Activated CD4-positive, alpha-beta T cell treated with anti-CD3 and anti-CD28 coated beads, Interleukin-2, amount 50 U/mL, for 4 hours (primary cell): Measurements from ENCODE around the gene FHIT.

Experiments
- DNase-seq, 2 experiments: peaks; one replicate each; pipeline ENCODE4 v3.0.0-alpha.2; 2020

FHIT gene

DNA sequence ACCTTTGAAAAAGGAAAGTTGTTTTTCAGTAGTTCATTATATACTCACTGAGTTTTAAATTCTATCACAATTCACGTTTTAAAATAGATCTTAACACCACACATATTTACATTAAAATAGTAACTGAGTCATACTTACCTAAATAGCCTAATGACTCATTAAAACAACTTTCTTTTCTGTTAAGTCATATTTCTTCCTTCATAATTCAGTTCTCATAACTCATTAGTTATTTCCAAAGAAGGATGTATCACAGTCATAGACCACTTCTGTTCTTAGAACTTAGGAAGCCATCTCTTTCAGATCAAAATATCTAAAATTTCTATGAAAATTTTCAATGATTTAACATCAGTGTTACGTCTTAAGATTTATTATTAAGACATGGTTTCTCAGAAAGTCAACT is 885.9 kb downstream of the FHIT start:
- DNase-seq = no peak

DNA sequence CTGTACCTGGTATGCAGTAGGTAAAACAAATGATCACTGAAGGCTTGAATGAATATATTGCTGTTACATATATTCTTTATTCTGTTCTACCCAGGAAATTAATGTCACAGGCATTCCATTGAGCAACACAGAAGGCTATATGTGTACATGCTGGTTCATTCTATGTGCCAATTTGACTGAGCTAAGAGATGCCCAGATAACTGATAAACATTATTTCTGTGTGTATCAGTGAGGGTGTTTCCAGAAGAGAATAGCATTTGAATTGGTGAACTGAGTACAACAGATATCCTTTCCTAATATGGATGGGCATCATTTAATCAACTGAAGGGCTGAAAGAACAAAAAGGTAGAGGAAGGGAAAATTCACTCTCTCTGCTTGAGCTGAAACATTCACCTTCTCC is 886.8 kb downstream of the FHIT start:
- no peak for DNase-seq

DNA sequence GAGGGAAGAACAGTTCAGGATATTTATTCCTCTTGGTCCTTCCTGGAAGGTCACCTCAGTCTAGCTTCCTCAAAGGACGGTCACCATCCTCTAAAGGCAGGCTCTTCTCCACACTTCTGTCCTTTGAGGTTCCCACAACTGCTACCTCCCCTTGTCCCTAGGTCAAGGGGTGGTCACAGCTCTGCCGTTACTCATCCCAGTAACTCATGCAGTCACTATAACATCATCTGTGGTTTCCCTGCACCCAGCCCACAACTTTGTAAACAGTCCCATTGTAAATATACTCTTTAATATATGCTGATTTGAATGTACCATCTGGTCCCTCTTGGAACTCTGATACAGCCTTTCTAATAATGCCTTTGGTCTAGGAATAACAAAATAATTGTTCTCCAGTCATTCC is 887.4 kb downstream of the FHIT start:
- DNase-seq = no peak

DNA sequence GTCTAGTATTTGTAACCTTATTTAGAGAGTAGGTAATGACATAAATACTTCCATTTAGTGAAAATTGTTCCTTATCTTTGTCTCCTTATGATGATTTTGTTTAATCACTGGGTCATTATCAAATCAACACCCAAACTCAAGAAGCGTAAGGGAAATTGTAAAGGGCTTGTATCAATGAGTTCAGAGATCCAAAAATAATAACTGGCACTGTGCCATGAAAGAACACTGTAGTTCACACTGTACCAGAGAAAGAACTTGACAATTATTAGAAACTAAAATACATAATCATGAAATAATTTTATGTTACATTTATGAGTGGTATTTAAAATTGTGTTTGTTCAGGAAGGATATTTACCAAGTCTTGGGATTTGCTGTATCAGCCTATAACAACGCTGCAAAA is 895.4 kb downstream of the FHIT start:
- DNase-seq = no peak

DNA sequence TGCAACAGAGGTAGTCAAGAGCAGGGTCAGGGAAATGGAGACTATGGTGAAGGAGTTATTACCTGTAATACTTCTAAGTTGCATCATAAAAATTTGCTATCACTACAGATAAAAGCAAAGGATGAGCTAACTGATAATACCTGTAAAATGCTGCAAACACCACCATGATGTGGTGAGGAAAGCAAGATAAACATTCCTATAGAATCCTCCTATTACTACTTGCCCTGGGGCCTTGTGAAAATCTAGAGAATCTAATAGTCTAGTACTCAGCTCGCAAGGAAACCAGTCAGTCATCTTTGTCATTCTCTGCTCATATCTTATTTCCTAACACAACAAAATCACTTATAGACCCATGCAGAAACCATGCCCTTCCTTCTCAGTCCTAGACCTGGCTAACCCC is 899.8 kb downstream of the FHIT start:
- no peak for DNase-seq

DNA sequence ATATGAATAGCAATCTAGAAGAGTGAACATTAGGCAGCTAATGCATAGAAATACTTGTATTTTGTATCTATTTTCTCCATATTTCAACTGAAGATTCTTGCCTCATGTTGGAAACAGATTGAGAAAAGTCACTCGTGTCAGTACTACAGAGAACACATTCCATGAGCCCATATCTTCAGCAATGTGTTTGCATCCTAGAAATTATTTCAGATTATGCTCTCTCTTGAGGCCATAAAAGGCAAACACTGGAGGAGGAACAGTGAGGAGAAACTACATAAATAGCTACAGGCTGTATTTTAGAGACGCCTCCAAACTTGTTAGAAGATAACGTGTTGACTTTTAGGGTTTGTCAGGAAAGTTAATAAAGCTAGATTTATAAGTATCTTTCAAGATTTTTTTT is 906.9 kb downstream of the FHIT start:
- no peak for DNase-seq

DNA sequence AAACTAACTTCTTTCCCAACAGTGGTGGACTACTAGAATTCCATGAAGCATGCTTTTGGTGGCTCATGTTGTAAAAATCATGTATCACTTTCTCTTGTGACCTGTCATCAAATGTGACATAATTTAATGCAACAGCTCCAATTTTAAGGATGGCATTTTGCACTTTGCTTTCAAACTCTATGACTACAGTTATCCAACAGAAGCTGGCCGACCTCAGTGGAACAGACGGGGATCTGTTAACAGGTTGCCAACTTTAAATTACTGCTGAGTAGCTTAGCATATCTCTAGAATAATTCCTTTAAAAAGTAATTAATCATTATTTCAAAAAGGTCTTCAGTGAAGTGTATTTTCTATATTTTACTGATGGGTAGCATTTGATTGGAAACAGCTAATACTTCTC is 907.4 kb downstream of the FHIT start:
- DNase-seq = no peak

DNA sequence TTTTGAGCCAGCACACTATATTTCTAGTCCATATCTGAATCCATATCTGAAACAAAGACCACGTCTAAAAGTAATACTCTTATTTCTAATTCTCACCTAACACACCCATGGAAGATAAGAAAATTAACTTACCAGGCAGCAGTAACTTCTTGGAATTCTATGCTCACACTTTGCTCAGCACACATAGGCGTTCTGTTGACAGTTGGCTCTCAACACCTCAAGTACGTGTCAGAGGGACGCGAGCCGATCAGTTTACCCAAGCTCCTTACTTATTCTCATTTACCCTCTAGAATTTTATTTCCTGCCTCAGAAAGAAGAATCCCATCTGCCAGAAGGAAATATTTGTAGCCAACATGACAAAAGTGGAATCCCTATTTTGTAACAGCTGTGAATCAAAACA is 911.9 kb downstream of the FHIT start:
- no peak for DNase-seq

DNA sequence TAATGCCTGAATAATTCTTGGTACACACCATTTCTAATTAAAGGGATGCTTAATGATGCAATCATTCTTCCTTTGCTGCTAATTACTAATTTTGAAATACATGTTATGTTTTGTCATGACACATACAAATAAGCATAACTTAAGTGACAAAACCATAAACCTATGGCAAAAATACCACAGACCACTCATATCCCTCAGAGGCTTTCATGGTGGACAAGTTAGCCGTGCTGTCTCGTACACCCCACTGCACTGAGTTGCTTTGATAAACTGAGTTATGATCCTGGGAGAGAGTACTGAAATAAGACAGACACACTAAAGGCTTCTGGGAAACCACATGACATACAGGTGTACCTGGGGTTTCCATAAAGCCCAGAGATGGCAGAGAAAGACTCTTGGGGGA is 913.8 kb downstream of the FHIT start:
- DNase-seq = no peak

DNA sequence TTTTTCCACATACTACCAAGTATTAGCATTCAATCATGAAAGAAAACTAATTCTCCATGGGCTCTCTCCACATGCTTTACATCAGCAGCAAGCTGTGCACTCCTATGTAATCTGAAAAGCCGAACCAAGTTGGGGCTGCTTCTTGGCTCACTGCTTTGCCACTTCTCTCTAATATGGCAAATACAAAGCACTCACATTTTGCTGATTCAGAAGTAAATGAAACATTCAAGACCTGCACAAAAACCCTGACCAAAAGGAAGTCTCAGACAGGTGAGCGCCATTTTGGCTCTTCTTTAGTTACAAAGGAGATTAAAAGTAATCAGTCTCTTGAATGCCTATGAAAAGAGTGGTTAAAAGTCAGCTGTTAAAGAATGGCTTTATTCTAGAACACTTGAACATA is 915.2 kb downstream of the FHIT start:
- DNase-seq = no peak

DNA sequence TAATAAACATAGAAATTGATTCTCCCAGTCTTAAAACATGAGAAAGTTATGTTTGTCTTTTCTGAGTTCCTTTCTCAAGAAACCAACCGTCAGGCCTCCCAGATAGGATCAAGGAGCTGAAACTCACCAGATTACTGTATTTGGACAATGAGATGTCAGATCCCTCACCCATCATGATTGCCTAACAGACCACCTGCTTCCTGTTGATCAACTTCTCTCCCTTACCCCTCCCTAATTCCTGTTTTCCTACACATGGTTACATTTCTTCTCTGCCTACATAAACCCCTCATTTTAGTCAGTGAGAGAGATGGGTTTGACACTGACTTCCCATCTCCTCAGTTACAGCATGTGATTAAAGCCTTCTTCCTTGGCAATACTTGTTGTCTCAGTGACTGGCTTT is 917.5 kb downstream of the FHIT start:
- DNase-seq = no peak

DNA sequence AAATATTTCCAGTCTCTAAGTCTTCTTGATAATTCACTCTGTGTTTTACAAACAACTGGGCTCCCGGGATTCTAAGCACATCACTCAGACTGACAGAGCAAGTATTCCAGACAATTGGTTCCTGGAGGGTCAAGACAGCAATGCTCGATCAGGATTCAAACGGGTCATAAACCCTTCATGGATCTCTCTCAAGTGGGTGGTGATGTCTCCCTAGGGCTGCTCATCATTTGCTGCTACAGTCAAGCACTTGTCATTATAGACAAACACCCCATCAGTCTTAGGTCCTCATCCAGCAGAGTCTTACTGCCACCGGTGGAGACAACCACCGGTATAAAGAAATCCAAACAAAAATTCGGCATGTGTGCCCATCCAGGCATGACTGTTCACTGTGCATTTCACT is 921.1 kb downstream of the FHIT start:
- DNase-seq = no peak

DNA sequence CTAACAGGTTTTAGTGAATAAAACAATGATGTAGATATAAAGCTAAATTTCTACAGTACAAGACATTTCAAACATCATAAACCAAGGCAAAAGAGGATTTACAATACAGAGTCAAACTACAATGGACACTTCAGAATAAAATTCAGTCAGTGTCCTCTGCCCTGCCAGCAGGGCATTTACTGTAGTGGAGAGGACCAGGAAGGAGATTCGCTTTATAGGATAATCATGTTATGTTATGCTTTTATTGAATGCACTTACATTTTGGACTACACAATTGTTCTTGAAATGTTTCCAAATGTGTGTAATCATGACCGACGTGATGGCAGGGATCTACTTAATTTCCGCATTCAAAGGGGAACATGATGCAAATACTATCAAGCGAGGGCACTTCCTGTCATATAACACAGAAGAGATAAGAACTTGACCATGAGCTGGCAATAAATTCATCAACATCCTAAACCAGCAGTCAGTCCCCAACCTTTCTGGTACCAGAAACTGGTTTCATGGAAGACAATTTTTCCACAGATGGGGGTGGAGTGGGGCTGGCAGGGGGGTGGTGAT is 925.6 kb downstream of the FHIT start:
- DNase-seq = no peak

DNA sequence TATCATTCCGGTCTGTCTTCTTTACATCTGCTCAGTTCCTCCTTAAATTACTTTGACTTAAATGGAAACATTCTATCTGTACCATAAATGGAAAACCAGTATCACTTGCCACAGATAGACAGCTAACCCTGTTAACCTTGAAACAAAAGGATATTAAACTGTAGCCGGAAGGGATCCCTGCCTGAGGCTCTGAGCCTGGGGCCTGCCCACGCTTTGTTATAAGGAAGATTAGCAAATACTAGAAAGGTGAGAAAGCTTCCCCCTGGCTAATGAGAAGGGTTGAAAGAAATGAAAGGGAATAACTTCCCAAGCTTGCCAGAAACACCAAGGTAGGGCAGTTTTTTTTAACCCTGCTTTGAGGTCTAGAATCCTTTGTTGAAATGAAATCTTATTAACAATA is 927.6 kb downstream of the FHIT start:
- no peak for DNase-seq

DNA sequence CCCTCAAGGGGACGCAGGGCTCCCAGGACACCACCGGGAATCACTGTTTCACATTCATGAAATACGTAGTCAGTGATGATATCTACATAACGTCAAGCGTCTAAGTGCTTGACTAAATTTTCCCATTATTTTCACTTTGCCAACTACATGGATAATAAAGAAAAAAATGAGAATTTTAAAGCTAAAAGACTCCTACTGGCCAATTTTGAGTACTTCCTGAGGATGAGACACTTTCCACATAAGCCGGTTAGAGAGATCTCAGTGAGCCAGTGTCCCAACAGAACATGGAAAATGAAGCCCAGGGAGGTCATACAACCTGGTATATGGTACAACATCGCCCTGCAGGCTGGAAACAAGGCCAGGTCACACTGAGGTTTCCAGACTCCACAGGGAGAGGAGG is 928.1 kb downstream of the FHIT start:
- no peak for DNase-seq

DNA sequence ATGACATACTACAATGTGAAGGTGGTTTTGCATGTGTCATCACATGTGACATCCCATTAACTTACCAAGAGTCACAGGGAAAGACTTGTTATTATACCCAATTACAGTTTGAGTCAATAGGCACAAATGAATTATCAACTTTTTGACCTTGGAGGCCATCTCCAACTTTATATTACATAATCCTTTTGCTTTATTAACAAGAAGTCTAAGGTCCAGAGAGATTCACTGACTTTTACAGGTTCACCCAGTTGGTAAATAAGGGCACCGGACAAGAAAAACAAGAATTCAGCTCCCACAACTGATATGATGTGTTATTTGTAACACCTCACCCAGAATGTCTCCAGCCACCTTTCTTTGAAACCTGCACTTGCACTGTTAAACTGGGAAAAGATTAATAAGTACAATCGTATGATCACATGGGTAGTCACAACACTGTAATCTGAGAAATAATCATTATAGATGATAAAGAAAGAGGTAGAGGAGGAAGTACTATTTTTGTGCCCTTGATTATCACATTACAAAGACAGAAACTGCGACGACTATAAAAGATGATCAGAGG is 928.9 kb downstream of the FHIT start:
- DNase-seq = no peak

DNA sequence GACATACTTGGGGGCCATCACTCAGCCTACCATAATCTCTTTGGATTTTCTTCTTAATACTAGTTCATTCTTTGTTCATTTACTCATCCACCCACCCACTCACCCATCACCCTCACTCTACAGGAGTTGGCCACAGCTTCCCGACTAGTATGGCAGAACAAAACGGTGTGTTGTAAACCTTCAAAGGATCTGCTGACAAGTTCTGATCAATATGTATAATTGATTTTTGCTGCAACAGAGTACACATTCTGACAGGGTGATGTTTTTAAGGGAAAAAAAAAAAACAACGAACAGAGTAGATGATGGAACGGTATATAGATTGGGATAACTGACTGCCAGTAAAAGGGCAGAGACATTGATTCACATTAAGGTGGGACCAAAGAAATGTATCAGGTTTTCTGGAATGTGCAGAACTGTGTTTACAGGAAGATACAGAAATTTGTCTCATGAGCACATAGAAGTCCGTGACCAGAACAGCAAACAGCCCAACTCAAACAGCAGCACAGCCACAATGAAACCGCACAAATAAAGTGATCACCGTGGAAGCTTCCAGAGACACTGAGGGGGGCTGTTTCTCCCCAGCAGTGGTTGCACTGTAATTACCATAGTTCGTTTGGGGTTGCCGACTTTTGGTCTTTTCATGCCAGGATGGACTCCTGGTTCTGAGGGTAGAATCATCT is 931.9 kb downstream of the FHIT start:
- no peak for DNase-seq

DNA sequence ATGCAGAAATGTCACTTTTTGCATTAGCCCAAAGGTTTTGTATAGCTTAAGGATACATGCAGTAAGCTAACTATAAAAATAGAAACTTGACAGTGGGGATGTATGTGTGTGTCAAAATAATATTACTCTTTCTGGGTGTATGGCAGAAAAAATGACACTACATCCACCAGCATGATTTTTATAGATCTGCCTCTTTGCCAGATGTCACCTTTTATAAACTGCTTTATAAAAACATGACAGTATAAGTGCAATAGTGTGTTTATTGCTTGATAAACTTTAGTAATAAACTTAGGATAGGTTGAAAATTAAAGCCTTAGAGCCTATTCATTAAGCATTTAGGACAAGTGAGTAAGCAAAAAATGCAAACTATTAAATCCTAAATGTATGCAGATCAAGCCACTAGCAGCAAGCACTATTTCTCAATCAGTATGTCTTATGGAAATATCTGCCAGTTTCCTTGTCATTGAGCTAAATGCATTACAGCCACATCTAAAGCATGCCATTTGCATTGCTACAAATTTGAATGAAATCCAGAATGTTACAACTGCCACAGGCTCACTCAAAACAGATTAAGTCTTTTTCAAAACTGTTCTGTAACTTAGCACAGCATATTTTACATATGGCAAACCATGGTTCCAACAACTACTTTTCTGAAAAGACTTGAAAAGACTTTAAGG is 935.0 kb downstream of the FHIT start:
- DNase-seq = no peak

DNA sequence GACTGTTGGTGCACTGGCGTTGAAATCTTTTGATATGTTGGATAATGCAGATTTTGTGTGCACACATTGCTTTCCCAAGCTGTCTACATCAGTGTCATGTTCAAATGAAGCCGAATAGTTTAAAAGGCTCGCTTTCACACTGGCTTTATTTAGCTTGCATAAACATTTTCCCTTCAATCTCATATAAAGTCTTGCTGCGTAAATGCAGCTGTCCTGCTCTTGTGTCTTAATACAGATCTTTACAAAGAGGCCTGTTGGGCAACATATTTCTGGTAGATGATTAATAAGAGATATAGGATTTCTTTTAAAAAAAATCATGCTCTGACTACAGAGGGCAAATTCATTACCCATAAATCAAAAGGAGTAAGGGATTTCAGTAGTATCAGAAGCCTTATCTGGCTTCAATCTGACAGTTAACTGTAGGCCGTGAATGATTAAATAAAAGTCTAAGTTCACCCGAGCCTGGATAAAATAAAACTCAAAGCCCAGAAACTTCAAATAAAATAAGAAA is 937.2 kb downstream of the FHIT start:
- DNase-seq = no peak

DNA sequence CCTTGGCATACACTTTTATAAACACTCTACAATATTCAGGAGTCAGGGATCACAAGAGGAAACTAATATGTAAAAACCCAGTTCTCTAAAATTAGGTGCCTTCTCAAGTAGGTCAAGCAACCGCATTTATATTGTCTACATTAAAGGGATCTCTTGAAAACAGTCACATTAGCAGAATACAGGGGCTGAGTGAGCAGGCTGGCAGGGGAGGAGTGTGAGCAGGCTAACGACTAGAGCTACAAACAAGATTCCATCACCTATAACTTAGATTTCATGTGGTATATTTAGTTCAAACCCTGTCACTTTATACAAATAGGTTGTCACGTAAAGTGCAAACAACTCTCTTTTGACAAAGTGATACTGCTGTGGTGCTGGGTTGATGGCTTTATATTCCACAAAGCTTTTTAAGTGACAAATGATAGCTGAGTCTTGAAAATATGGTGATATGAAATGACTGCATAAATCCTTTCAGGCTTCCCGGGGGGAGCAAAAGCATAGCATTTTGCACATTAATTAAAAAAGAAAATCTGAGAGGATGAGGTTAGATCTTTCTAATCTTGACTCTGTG is 937.9 kb downstream of the FHIT start:
- DNase-seq = no peak

DNA sequence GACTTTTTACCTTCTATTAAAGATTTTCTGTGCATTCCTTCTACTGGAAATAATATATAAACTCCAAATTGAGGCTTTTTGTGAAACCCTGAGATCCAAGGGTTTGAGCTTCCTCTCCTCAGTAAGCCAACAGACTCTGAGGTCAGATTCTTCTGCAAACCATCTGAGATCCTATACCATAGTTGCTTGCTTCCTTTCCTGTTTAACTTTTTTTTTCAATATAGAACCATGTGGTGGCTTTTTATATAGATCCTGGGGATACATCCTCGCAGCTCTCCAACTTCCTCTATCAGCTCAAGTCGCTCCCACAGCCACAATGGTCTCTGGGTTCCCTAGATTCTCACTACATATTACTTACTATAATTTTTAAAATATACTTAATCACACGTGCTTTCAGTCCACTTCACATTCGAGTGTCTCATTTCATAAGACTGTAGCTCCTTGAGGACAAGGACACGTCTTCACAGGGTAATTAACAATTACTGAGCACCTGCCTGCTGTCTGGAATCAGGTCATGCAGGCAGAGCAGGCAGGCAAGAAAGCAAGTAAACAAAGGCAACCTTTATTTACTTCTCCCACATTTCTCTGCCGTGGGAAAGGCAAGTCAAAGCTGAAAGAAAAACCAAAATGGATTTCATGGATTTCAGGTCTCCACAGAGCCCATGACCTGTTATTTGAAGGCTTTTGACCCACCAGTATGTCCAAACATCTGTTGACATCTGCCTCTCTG is 941.5 kb downstream of the FHIT start:
- no peak for DNase-seq

DNA sequence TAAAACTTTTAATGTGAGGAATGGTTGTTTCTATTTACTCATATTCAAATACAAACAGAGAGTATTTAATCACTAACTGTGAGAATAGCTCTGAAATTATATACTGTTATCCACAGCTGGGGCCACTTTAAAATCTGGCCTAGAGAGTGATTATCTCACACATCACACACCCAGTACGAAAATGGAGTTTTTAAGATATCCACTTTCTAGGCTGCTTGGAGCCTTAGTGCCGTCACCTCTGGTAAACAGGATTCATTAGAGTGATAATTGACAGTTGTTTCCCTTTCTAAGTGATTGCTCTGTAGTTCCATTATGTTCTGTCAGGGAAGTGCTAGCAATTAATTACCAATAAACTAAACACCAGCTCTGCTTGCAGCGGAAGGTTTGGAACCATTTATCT is 942.4 kb downstream of the FHIT start:
- no peak for DNase-seq

DNA sequence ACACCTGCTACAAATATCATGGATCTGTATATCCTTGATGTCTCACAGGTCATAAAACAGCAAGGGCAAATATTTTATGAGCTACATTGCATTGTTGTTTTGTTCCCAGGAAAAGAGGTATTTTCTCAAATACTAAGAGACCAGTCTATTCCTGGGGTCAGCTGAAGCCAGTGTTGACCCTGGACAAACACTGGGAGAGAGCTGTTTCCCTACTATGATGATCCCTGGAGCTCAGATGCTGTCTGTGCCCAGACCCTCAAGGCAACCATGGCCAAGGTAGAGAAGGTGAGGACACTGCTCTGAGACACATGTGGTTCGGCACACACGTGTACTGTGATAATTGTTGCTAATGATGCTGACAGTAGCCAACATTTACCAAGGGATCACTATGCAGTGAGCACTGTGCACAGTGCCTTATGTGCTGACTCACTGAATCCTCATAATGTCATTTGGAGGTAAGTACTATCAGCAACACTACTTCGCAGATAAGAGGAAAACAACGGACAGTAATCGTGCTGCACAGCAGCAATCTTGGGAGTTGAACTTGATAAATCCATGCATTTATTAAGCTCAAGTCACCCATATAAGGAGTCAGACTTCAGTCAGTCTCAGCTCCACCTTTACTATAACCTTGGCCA is 943.6 kb downstream of the FHIT start:
- no peak for DNase-seq
